Measurements from ENCODE around the gene NLE1. TPM values are rescaled to one million over a fixed set of nuclear protein-coding genes. Genes with fewer than 3 reads are reported as not detected.

Gene NLE1
- total RNA-seq, 1 donor from 2014 or later = 16.7 TPM

GRCh38 chr17:35129973-35130351, 12.1 kb downstream of the NLE1 start:
- H3K27ac Mint-ChIP-seq (ENCODE audit: unreplicated experiment) = no peak overlapping the region
- peaks cover 9% of the 10 kb centered on the region for H3K36me3 Mint-ChIP-seq (ENCODE audit: low read depth, unreplicated experiment)
- H3K9me3 Mint-ChIP-seq (ENCODE audit: unreplicated experiment) = no peaks in the 10 kb centered on the region
- no peak overlapping the region for H3K4me3 Mint-ChIP-seq (ENCODE audit: unreplicated experiment)
- H3K4me1 Mint-ChIP-seq (ENCODE audit: unreplicated experiment) = no peaks in the 10 kb centered on the region
- no peak for DNase-seq (ENCODE audit: low spot score)
- no peak for TF ChIP-seq CTCF (IDR thresholded peaks at IDR 0.05; ENCODE audit: unreplicated experiment)
- H3K27me3 Mint-ChIP-seq (ENCODE audit: unreplicated experiment) = no peaks in the 10 kb centered on the region

GRCh38 chr17:35129154-35129972, 12.7 kb downstream of the NLE1 start:
- H3K9me3 Mint-ChIP-seq (ENCODE audit: unreplicated experiment) = no peaks in the 10 kb centered on the region

GRCh38 chr17:35127751-35128514, 14.2 kb downstream of the NLE1 start:
- Mint-ChIP-seq H3K4me1 (ENCODE audit: unreplicated experiment) (no peaks in the 10 kb centered on the region), H3K27ac (ENCODE audit: unreplicated experiment) (no peak overlapping the region), H3K9me3 (ENCODE audit: unreplicated experiment) (no peaks in the 10 kb centered on the region), H3K36me3 (ENCODE audit: low read depth, unreplicated experiment) (peaks cover 3% of the 10 kb centered on the region), H3K4me3 (ENCODE audit: unreplicated experiment) (no peak overlapping the region), H3K27me3 (ENCODE audit: unreplicated experiment) (no peaks in the 10 kb centered on the region)
- TF ChIP-seq CTCF (IDR thresholded peaks at IDR 0.05; ENCODE audit: unreplicated experiment) = no peak
- no peak for DNase-seq (ENCODE audit: low spot score)

More at GRCh38 chr17:35129154-35129972, 12.7 kb downstream of the NLE1 start:
- no peak for DNase-seq (ENCODE audit: low spot score)
- H3K4me3 Mint-ChIP-seq (ENCODE audit: unreplicated experiment) = no peak overlapping the region
- peaks cover 9% of the 10 kb centered on the region for H3K36me3 Mint-ChIP-seq (ENCODE audit: low read depth, unreplicated experiment)
- no peak overlapping the region for H3K27ac Mint-ChIP-seq (ENCODE audit: unreplicated experiment)
- no peak for TF ChIP-seq CTCF (IDR thresholded peaks at IDR 0.05; ENCODE audit: unreplicated experiment)
- no peaks in the 10 kb centered on the region for H3K27me3 Mint-ChIP-seq (ENCODE audit: unreplicated experiment)
- no peaks in the 10 kb centered on the region for H3K4me1 Mint-ChIP-seq (ENCODE audit: unreplicated experiment)

- Mint-ChIP-seq H3K4me1 (ENCODE audit: unreplicated experiment) (peaks cover 3% of the 10 kb centered on the region), H3K27me3 (ENCODE audit: unreplicated experiment) (no peaks in the 10 kb centered on the region), H3K9me3 (ENCODE audit: unreplicated experiment) (no peaks in the 10 kb centered on the region), H3K27ac (ENCODE audit: unreplicated experiment) (no peak within 1 kb of the TSS), H3K36me3 (ENCODE audit: low read depth, unreplicated experiment) (no peaks in the 10 kb centered on the region), H3K4me3 (ENCODE audit: unreplicated experiment) (no peak within 1 kb of the TSS)
- DNase-seq (ENCODE audit: low spot score) = no peak
- TF ChIP-seq CTCF (IDR thresholded peaks at IDR 0.05; ENCODE audit: unreplicated experiment) = no peak
Measured at GRCh38 chr17:35121315-35121714, 20.8 kb downstream of the NLE1 start, which contains the start of gene FNDC8. Gene FNDC8, plus strand, starts transcription at chr17:35121615. Its CDS starts 79 bp downstream, at chr17:35121694.
